NCI-H1417 treated with DMSO at 0.1 percent for 48 hours (cell line): ENCODE data around the gene RNF180.

Source experiments
- DNase-seq: peaks from one replicate; lab custom pipeline; 2025; lab: John Stamatoyannopoulos, UW

RNF180 gene, protein sequence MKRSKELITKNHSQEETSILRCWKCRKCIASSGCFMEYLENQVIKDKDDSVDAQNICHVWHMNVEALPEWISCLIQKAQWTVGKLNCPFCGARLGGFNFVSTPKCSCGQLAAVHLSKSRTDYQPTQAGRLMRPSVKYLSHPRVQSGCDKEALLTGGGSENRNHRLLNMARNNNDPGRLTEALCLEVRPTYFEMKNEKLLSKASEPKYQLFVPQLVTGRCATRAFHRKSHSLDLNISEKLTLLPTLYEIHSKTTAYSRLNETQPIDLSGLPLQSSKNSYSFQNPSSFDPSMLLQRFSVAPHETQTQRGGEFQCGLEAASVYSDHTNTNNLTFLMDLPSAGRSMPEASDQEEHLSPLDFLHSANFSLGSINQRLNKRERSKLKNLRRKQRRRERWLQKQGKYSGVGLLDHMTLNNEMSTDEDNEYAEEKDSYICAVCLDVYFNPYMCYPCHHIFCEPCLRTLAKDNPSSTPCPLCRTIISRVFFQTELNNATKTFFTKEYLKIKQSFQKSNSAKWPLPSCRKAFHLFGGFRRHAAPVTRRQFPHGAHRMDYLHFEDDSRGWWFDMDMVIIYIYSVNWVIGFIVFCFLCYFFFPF

DNA sequence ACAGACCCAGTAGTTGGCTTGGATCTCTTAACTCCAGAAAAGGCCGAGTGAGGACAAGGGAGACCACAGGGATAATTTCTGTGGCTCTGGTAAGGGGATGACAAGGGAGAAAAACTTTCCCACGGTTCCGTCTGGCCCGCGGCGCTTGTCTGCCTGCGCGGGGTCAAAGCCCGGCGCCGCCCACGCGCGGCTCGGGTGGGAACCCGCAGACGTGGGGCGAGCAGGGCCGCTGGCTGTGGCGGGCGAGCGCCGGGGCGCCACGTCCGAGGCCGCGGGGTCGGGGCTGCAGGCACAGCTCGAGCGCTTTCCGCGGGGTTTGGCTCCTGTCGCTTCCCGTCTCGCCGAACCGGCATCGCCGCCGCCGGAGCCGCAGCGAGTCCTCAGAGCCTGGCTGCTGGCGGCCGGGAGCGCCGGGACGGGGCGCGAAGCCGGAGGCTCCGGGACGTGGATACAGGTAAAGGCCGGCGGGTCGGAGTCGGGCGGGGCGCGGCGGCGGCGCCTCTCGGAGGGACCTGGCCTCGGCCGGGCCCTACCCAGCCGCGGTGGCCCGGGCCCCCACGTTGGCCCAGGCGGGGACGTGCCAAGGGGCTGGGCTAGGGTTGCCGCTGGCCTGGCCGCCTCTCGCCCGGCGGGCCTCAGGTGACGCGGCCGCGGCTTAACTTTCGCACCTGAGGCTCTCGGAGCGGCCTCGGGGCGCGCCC is at the start of gene RNF180:
Gene RNF180 (plus strand): TSS at position 344 of the 701 bp plus-strand sequence. CDS start 34,965 bp downstream, outside the sequence.
- DNase-seq, result no peak

DNA sequence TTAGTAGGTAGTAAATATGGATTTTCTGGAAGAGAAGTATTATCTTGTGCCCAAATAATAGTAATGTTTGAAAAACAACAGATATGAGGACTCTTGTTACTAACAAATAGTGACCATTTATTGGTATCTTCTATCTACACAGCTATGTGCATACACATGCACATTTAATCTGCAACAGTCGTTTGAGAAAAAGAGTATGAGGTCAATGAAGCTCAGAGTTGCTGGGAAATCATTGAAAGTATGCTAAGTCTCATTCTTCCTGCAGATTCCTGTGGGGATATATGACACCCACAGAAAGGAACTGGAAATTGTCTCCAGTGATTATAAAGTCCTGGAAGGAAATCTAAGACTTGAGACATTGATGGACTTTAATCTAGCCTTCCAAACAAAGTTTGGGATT is 40.1 kb upstream of the RNF180 start:
- DNase-seq, result no peak

- DNase-seq, result no peak
Measured at GRCh38 chr5:64126202-64126741, 39.4 kb upstream of the RNF180 start.

DNA sequence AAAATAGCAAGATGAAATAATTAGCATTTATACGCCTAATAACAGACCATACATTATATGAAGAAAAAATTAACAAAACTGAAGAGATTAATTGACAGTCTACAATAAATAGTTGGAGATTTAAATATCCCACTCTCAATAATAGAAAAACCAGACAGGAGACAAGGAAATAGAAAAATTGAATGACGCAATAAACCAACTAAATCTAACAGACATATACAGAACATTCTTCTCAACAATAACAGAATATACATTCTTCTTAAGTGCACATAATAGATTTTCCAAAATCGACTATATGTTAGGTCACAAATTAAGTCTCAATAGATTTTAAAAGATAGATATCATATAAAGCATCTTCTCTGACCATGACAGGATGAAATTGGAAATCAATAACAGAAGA is 25.6 kb upstream of the RNF180 start:
- no peak for DNase-seq

DNA sequence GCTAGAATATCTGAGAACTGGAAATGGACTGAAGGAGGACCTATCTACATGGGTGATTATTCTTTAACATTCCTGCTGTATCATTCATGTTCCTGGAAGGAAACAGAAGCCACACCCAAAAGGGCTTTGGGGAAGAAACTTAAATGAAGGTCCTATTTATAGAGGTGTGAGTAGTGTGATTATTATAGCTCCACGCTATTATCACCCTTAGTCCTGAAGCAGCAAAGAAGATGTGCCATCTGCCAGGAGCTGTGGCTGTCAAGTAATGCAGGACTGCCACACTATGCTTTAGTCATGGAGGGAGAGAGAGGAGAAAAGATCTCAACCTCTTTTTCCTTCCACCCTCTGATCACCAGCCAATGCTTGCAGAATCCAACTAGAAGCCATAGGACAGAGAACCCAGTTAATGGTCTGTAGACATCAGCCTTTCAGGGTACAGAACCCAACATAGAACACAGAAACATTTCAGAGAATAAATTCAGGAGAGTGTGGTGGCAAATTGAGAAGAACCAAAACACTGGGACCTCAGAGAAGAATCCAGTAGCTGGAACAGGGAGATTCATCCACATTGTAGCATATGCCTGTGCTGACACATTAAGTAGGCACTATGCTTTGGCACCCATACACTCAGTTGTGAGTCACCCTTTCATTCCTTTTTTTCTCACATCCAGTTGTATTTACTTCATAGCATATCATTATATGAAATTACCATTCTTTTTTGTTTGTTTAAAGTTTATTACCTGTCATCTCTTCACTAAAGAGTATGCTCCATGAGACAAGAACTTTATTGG is 21.0 kb upstream of the RNF180 start:
- DNase-seq, result no peak

- no peak for DNase-seq
Measured at GRCh38 chr5:64145216-64145895, 20.3 kb upstream of the RNF180 start.

DNA sequence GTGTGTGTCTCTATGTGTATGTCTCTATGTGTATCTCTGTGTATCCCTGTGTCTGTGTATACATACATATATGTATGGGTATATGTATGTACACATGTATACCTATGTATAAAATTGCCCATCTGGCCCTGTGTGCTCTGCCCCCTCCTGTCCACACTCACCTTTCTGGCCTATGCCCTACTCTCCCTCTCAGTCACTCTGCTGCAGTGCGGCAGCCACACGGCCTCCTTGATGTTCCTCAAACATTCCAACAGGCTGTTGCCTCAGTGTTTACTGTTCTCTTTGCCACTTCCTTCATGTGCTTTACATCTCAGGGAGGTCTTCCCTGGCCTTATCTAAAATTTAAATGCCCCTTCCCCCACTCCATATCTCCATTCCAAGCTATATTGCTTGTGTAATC is 18.3 kb upstream of the RNF180 start:
- no peak for DNase-seq

- no peak for DNase-seq
Measured at GRCh38 chr5:64147849-64148441, 17.7 kb upstream of the RNF180 start.

- DNase-seq, result no peak
Measured at GRCh38 chr5:64149268-64149667, 16.4 kb upstream of the RNF180 start.

- no peak for DNase-seq
Measured at GRCh38 chr5:64149857-64150521, 15.7 kb upstream of the RNF180 start.

- no peak for DNase-seq
Measured at GRCh38 chr5:64156261-64156660, 9.4 kb upstream of the RNF180 start.

DNA sequence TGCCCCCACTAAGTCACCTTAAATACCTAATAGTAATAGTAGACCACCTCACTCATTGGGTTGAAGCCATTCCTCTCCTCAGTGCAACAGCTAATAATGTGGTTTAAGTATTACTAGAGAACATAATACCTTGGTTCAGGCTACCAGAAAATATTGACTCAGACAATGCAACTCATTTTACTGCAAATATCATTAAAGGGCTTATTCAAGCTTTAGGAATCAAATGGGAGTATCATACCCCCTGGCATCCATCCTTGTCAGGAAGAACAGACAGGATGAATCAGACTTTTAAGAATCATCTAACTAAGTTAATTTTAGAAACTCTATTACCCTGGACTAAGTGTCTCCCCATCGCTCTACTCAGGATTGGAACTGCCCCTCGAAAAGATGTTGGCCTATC is 6.8 kb upstream of the RNF180 start:
- no peak for DNase-seq

DNA sequence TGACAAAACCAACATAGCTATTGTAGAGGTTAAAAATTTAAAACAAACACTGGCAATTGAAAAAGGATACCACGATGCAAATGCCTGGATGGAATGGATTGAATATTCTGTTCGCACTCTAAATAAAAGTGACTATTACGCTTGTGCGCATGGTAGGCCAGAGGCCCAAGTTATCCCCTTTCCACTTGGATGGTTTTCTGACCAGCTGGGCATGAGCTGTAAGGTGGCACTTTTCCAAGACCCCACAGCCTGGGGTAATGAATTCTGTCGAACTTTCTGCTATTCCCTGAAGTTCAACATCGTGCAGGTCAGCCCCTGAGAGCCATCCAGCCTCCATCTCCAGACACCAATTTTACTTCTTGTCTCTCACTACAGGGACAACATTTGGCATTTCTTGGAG is 5.4 kb upstream of the RNF180 start:
- DNase-seq, result no peak

- no peak for DNase-seq
Measured at GRCh38 chr5:64161420-64161819, 4.2 kb upstream of the RNF180 start.

DNA sequence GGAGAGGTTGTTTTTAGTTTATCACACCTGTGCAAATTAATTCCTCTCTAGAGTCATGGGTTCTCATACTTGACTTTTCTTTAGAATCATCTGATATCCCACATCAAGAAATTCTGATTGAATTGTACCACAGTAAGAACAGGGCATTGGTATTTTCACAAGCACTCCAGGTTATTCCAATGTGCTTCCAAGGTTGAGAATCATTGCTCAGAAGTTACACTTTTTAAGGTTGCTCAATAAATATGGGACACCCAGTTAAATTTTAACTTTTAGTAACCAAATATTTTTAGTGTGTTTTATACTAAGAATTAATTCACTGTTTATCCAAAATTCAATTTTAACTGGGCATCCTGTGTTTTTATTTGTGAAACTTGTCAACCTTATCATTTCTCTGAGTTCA is 2.5 kb upstream of the RNF180 start:
- DNase-seq, result no peak

- no peak for DNase-seq
Measured at GRCh38 chr5:64163746-64164145, 1.9 kb upstream of the RNF180 start.

- no peak for DNase-seq
Measured at GRCh38 chr5:64164166-64164565, 1.5 kb upstream of the RNF180 start.

DNA sequence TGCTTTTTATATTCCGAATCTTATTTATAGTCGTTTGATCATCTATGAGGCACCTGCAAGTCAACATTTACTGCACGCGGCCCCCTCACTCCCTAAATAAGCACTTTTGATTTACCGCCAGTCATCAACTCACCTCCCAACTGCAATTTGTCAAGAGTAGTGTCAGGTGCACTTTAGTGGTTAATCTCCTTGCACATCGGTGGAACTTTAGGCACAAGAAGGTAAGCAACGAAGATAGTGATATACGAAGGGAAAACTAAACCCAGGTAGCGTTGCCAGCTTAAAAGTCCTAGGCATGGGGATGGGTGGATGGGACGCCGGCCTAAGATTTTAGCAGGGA is 513 bp upstream of the RNF180 start:
- DNase-seq, result no peak

GRCh38 chr5:64166201-64166959 is 737 bp downstream of the RNF180 start:
- no peak for DNase-seq

DNA sequence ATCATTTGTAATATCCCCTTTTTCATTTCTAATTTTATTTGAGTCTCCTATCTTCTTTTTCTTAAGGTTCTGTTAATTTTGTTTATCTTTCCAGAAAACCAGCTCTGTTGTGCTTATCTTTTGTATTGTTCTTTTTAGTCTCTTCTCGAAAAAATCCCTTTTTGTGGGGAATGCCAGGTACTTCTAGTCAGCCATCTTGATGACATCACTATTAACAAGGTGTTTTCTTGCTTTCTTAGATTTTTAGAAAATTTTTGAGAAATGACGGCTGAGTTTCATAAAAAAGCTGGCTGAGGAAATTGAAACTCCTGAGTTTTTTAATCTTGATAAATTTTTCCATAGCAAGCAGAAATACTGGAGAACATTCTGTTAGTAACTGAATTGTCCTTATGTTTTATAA is 10.7 kb downstream of the RNF180 start:
- DNase-seq, result no peak
